ENCODE measurements around the gene CYP2C19. TPM values are rescaled to one million over a fixed set of nuclear protein-coding genes. Genes with fewer than 3 reads are reported as not detected.

CYP2C19 gene
- total RNA-seq, 4 donors from 2014 or later: 0.17 TPM; not detected in 3

DNA sequence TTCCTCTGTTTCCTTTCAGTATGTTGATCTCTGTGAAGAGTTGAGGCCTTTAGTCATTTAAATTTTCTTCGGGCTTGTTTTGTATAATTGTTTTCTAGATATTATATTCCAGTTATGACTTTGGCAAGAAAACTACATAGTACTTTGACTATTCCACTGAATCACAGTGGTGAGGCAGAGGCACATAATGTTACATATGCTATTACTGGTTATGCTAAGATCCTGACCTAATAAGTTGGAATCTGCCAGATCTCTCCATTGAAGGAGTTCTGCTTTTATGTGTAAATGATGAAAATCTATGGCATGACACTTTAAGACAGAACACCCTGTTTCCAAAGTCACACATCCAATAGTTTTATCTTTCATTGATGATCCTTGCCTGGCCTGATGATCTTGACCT, 83.7 kb downstream of the CYP2C19 start:
- intact Hi-C loops (cut with DNase I): no loop called here
- H3K27me3 ChIP-seq: no peaks in the 10 kb centered on the region
- no peaks in the 10 kb centered on the region for H3K9me3 ChIP-seq
- WGBS: 48% methylated on average over 1 of the region's 1 CpG
- H3K27ac ChIP-seq (replicated peaks in 1 of 4): no peak overlapping the region
- TF ChIP-seq EP300 (IDR thresholded peaks at IDR 0.05): no peak
- TF ChIP-seq, protein P1, sequence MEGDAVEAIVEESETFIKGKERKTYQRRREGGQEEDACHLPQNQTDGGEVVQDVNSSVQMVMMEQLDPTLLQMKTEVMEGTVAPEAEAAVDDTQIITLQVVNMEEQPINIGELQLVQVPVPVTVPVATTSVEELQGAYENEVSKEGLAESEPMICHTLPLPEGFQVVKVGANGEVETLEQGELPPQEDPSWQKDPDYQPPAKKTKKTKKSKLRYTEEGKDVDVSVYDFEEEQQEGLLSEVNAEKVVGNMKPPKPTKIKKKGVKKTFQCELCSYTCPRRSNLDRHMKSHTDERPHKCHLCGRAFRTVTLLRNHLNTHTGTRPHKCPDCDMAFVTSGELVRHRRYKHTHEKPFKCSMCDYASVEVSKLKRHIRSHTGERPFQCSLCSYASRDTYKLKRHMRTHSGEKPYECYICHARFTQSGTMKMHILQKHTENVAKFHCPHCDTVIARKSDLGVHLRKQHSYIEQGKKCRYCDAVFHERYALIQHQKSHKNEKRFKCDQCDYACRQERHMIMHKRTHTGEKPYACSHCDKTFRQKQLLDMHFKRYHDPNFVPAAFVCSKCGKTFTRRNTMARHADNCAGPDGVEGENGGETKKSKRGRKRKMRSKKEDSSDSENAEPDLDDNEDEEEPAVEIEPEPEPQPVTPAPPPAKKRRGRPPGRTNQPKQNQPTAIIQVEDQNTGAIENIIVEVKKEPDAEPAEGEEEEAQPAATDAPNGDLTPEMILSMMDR (IDR thresholded peaks at IDR 0.05): no peak
- H3K4me3 ChIP-seq: no peak overlapping the region
- no peaks in the 10 kb centered on the region for H3K36me3 ChIP-seq
- no peak for DNase-seq (ENCODE audit: extremely low spot score)
- no peaks in the 10 kb centered on the region for H3K4me1 ChIP-seq

DNA sequence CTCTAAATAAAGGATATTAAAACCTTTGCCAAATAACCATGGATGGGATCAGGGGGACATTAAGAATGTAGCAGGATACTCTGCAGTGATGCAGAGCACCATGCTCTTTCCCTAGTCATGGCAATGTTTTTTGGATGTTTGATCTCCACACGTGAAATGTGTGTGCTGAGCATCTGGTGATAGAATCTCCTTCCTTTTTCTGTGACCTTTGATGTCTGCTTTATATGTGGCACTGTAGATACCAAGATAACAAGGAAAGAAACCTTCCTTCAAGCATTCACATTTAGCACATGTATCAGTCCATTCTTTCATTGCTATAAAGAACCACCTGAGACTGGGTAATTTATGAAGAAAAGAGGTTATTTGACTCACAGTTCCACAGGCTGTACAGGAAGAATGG, 88.3 kb downstream of the CYP2C19 start:
- intact Hi-C loops (cut with DNase I): no loop called here
- DNase-seq (ENCODE audit: extremely low spot score): no peak
- Histone ChIP-seq H3K27ac (replicated peaks in 1 of 4) (no peak overlapping the region), H3K4me3 (no peak overlapping the region), H3K4me1 (no peaks in the 10 kb centered on the region), H3K36me3 (no peaks in the 10 kb centered on the region), H3K27me3 (no peaks in the 10 kb centered on the region), H3K9me3 (no peaks in the 10 kb centered on the region)
- TF ChIP-seq POLR2A (IDR thresholded peaks at IDR 0.05; ENCODE audit: low read depth) (no peak), EP300 (IDR thresholded peaks at IDR 0.05) (no peak), POLR2AphosphoS5 (IDR thresholded peaks at IDR 0.05) (no peak)
- TF ChIP-seq, protein P1 (IDR thresholded peaks at IDR 0.05): no peak
- 20% methylated on average over 1 of the region's 1 CpG for WGBS

DNA sequence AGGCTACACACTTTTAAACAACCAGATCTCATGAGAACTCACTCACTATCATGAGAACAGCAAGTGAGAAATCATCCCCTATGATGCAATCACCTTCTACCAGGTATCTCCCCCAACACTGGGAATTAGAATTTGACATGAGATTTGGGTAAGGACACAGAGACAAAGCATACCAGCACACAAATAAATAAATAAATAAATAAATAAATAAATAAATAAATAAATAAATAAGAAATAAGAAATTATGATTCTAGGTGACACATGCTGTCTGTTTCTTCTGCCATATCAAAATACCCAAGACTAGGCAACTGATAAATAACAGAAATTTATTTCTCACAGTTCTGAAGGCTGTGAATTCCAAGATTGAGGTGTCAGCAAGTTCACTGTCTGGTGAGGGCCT, 88.8 kb downstream of the CYP2C19 start:
- no peaks in the 10 kb centered on the region for H3K4me1 ChIP-seq
- intact Hi-C loops (cut with DNase I): no loop called here
- DNase-seq (ENCODE audit: extremely low spot score): no peak
- no peaks in the 10 kb centered on the region for H3K9me3 ChIP-seq
- H3K4me3 ChIP-seq: no peak overlapping the region
- TF ChIP-seq, protein P1 (IDR thresholded peaks at IDR 0.05): no peak
- TF ChIP-seq POLR2A (IDR thresholded peaks at IDR 0.05; ENCODE audit: low read depth): no peak
- no peak for TF ChIP-seq EP300 (IDR thresholded peaks at IDR 0.05)
- no peak for TF ChIP-seq POLR2AphosphoS5 (IDR thresholded peaks at IDR 0.05)
- no peaks in the 10 kb centered on the region for H3K27me3 ChIP-seq
- H3K27ac ChIP-seq (replicated peaks in 1 of 4): no peak overlapping the region
- no peaks in the 10 kb centered on the region for H3K36me3 ChIP-seq

DNA sequence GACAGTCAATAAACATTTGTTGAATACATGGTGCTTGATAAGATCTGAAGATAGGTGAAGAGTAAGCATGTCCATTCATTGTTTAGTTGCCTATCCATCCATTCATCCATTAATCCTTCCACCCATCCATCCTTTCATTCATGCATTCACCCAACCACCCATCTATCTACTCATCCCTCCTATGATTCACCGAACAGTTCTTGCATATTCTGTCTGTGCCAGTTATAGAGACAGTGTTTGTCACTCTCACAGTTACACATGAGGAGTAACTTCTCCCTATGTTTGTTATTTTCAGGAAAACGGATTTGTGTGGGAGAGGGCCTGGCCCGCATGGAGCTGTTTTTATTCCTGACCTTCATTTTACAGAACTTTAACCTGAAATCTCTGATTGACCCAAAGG, 90.0 kb downstream of the CYP2C19 start:
- no peak overlapping the region for H3K4me3 ChIP-seq
- no peaks in the 10 kb centered on the region for H3K27me3 ChIP-seq
- TF ChIP-seq, protein P1 (IDR thresholded peaks at IDR 0.05): no peak
- TF ChIP-seq EP300 (IDR thresholded peaks at IDR 0.05) (no peak), POLR2A (IDR thresholded peaks at IDR 0.05; ENCODE audit: low read depth) (no peak), POLR2AphosphoS5 (IDR thresholded peaks at IDR 0.05) (no peak)
- H3K9me3 ChIP-seq: no peaks in the 10 kb centered on the region
- no peaks in the 10 kb centered on the region for H3K36me3 ChIP-seq
- WGBS: 92% methylated on average over 3 of the region's 3 CpGs
- DNase-seq (ENCODE audit: extremely low spot score): no peak
- no peaks in the 10 kb centered on the region for H3K4me1 ChIP-seq
- intact Hi-C loops (cut with DNase I): no loop called here
- H3K27ac ChIP-seq (replicated peaks in 1 of 4): no peak overlapping the region

DNA sequence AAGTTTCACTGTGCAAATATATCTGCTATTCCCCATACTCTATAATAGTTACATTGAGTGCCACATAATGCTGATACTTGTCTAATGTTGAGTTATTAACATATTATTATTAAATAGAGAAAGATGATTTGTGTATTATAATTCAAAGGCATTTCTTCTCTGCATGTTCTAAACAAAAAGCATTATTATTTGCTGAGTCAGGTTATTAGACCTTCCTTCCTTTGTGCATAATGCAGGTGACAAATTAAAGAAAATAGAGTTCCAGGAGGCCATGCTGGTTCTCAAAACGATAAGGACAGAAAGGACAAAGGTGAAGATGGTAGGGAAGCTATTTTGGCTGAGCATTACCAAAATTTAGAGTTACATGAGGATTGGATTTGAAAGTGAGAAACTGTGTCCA, 90.6 kb downstream of the CYP2C19 start:
- intact Hi-C loops (cut with DNase I): no loop called here
- Histone ChIP-seq H3K27ac (replicated peaks in 1 of 4) (no peak overlapping the region), H3K9me3 (peaks cover 0 to 6% (median 2%) of the 10 kb centered on the region in 4 donors), H3K4me3 (no peak overlapping the region), H3K36me3 (no peaks in the 10 kb centered on the region), H3K4me1 (no peaks in the 10 kb centered on the region), H3K27me3 (no peaks in the 10 kb centered on the region)
- DNase-seq (ENCODE audit: extremely low spot score): no peak
- WGBS: 65% methylated on average over 1 of the region's 1 CpG
- TF ChIP-seq, protein P1 (IDR thresholded peaks at IDR 0.05): no peak
- TF ChIP-seq POLR2A (IDR thresholded peaks at IDR 0.05; ENCODE audit: low read depth): no peak
- TF ChIP-seq EP300 (IDR thresholded peaks at IDR 0.05): no peak
- TF ChIP-seq POLR2AphosphoS5 (IDR thresholded peaks at IDR 0.05): no peak

All from esophagus muscularis mucosa (tissue), 4 donors.